HepG2 (cell line): ENCODE data around the gene EGFR. TPM values are rescaled to one million over a fixed set of nuclear protein-coding genes. Genes with fewer than 3 reads are reported as not detected.
A peak's percentile ranks its signal among the peaks of the same experiment; 100 is the strongest.

Source experiments
- CBX2 ChIP-seq, 2 experiments: fragments of 200-600 bp in 1 of 2; sonication (generic); formaldehyde crosslinking in 1 of 2; IDR thresholded peaks; 2 replicates each; pipeline versions ENCODE4 v1.7.0 to v1.8.1; 2018 to 2022; ENCODE audit warnings: low read depth in 2 of 2, low read length in 1 of 2, mild to moderate bottlenecking in 1 of 2, missing genetic modification reagents in 1 of 2
- FOSL2 ChIP-seq: sonication (generic); formaldehyde crosslinking; IDR thresholded peaks from 2 replicates; pipeline ENCODE4 v1.4.0; 2020; ENCODE audit warnings: missing genetic modification reagents
- HMG20B ChIP-seq: conservative IDR thresholded peaks from 2 replicates; pipeline ENCODE4 v1.6.1; 2016; ENCODE audit warnings: missing genetic modification reagents, missing compliant biosample characterization
- HOXA3 ChIP-seq: sonication (generic); formaldehyde crosslinking; IDR thresholded peaks from 2 replicates; pipeline ENCODE4 v1.5.0; 2020; ENCODE audit warnings: missing genetic modification reagents
- KAT8 ChIP-seq: IDR thresholded peaks from 2 replicates; pipeline ENCODE4 v1.6.1; 2016; ENCODE audit warnings: missing genetic modification reagents, missing compliant biosample characterization
- KDM2A ChIP-seq: sonication (generic); formaldehyde crosslinking; IDR thresholded peaks from 2 replicates; pipeline ENCODE4 v1.4.0; 2020; ENCODE audit warnings: low read depth, missing genetic modification reagents, borderline replicate concordance
- MED13 ChIP-seq: sonication (generic); formaldehyde crosslinking; IDR thresholded peaks from 2 replicates; pipeline ENCODE4 v1.5.0; 2020; ENCODE audit warnings: missing genetic modification reagents
- NFKB2 ChIP-seq: sonication (generic); formaldehyde crosslinking; IDR thresholded peaks from 2 replicates; pipeline ENCODE4 v1.4.0; 2020; ENCODE audit warnings: missing genetic modification reagents, borderline replicate concordance
- NKX3-1 ChIP-seq: sonication (generic); formaldehyde crosslinking; IDR thresholded peaks from 2 replicates; pipeline ENCODE4 v1.5.0; 2020; ENCODE audit warnings: missing genetic modification reagents
- NONO ChIP-seq, 2 experiments: fragments of 450-650 bp in 1 of 2; sonication (generic) in 1 of 2; formaldehyde crosslinking in 1 of 2; IDR thresholded peaks in 1 of 2; conservative IDR thresholded peaks in 1 of 2; 2 replicates each; pipeline versions ENCODE4 v1.6.1 to v1.8.0; 2017 to 2022; ENCODE audit warnings: mild to moderate bottlenecking in 1 of 2, missing genetic modification reagents in 1 of 2, moderate library complexity in 1 of 2
- RFXAP ChIP-seq: sonication (generic); formaldehyde crosslinking; IDR thresholded peaks from 2 replicates; pipeline ENCODE4 v1.4.0; 2020; ENCODE audit warnings: missing genetic modification reagents, borderline replicate concordance
- SOX6 ChIP-seq, 2 experiments: fragments of 450-650 bp in 1 of 2; sonication (generic) in 1 of 2; formaldehyde crosslinking in 1 of 2; IDR thresholded peaks; 2 replicates each; pipeline versions ENCODE4 v1.4.0 to v1.6.1; 2017 to 2020; ENCODE audit warnings: antibody characterized with exemption in 1 of 2, mild to moderate bottlenecking in 1 of 2, missing genetic modification reagents in 1 of 2
- TEAD2 ChIP-seq: sonication (generic); formaldehyde crosslinking; IDR thresholded peaks from 2 replicates; pipeline ENCODE4 v1.9.0; 2021; ENCODE audit warnings: missing genetic modification reagents
- ZNF138 ChIP-seq: sonication (generic); formaldehyde crosslinking; IDR thresholded peaks from 2 replicates; pipeline ENCODE4 v1.5.0; 2020; ENCODE audit warnings: mild to moderate bottlenecking, low read depth, missing genetic modification reagents
- ZNF441 ChIP-seq: sonication (generic); formaldehyde crosslinking; IDR thresholded peaks from 2 replicates; pipeline ENCODE4 v1.7.0; 2021; ENCODE audit warnings: missing genetic modification reagents, borderline replicate concordance
- ZNF782 ChIP-seq: sonication (generic); formaldehyde crosslinking; IDR thresholded peaks from 2 replicates; pipeline ENCODE4 v1.4.0; 2020; ENCODE audit warnings: missing genetic modification reagents, mild to moderate bottlenecking, borderline replicate concordance
- polyA plus RNA-seq, 8 experiments: library from polyadenylated mRNA; depleted of rRNA in 3 of 8; stranded (reverse) in 7 of 8; unstranded in 1 of 8; fragments of >200 nt; fragmentation: Illumina TruSeq in 4 of 8; extraction: Trizol in 4 of 8; gene quantifications; 2 replicates each; pipeline versions ENCODE4 v1.2.1 to v1.2.3, GENCODE V29; 2011 to 2016; ENCODE audit warnings: low read depth in 4 of 8, missing spikeins in 1 of 8, mixed read lengths in 1 of 8; ENCODE audit not compliant: insufficient read depth in 1 of 8
- total RNA-seq, 5 experiments: library from RNA; depleted of rRNA; stranded (reverse); fragments of >200 nt; fragmentation: Illumina TruSeq; extraction: Trizol; gene quantifications; 2 replicates each; pipeline ENCODE4 v1.2.3, GENCODE V29; 2016; ENCODE audit warnings: low read depth in 1 of 5
- TF ChIP-seq, protein P1 (sequence below): sonication (generic); formaldehyde crosslinking; IDR thresholded peaks from 2 replicates; pipeline ENCODE4 v1.5.0; 2020; ENCODE audit warnings: missing genetic modification reagents
- TF ChIP-seq, protein P2 (sequence below): sonication (generic); formaldehyde crosslinking; IDR thresholded peaks from 2 replicates; pipeline ENCODE4 v1.4.0; 2020; ENCODE audit warnings: missing genetic modification reagents, borderline replicate concordance
- TF ChIP-seq, protein P3 (sequence below): sonication (generic); formaldehyde crosslinking; conservative IDR thresholded peaks from 2 replicates; pipeline ENCODE4 v1.4.0; 2020; ENCODE audit warnings: missing genetic modification reagents

Gene EGFR
- total and polyA plus RNA-seq, 2 of the 13 experiments (the other 11 are each of a cell fraction or from before 2014, with no cell fraction given), result 7.0 to 10.0 TPM

DNA sequence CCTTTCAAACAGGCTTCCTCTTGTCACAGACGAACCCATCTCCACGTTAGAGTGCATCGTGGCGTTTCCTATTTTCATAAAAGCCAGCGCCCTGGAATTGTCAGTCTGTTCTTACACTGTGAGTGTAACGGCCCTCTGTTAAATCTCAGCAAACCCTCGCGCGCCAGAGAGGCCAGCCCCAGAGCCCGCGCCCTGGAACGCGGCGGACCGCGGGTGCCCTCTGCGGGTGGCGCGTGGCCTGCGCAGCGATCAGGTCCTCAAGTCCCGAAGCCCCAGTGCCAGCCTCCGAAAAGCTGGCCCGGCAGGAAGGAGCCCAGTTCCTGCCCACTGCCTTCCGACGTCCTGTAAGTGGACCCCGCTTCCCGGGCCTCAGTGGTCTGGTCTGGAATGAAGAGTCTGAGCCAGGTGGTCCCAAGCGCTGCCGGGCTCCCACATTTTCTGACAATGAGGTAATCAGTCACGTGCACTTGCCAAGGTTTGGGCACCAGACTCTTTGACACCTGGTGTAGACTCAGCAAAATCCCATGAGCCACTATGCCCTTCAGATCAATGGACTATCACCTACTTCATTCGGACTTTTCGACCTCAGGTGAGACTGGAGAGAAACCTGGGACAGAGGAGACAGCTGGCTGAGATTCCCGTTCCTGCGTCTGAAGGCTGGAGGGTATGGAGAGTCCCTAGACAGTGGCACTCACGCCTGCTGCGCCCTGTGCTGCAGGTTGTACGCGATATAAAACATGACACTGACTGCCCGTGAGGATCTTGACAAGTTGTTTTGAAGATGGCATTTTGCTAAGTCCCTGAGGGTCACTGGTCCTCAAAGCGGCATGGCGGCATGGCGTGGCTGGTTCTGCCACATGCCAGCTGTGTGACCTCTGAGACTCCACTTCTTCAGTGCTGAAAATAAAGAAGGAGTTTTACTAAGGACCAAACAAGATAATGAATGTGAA, 237.0 kb downstream of the EGFR start (continued):
- TF ChIP-seq KDM2A (CRISPR knock-in tag) (peak; percentile 75), MED13 (0 out of 2 replicates have a peak, but pooled peaks have one; percentile 42), NONO (IDR thresholded peaks at IDR 0.05) (no peak), NONO (CRISPR knock-in tag; conservative IDR thresholded peaks at IDR 0.05) (0 out of 2 replicates have a peak, but pooled peaks have one; percentile 27), HOXA3 (CRISPR knock-in tag) (peak; percentile 58; the same call in 1 of the 2 replicates), NKX3-1 (CRISPR knock-in tag) (0 out of 2 replicates have a peak, but pooled peaks have one; percentile 26), HMG20B (peak; percentile 89), KAT8 (CRISPR knock-in tag) (peak; percentile 23; the same call in 1 of the 2 replicates), TEAD2 (CRISPR knock-in tag) (no peak), ZNF441 (CRISPR knock-in tag) (no peak), ZNF138 (CRISPR knock-in tag) (0 out of 2 replicates have a peak, but pooled peaks have one; percentile 59), RFXAP (0 out of 2 replicates have a peak, but pooled peaks have one; percentile 49), CBX2 (IDR thresholded peaks at IDR 0.05; ENCODE audit: low read depth, low read length) (no peak), CBX2 (CRISPR knock-in tag; IDR thresholded peaks at IDR 0.05; ENCODE audit: low read depth) (no peak), FOSL2 (CRISPR knock-in tag) (peak; percentile 34; the same call in 1 of the 2 replicates), ZNF782 (no peak), NFKB2 (CRISPR knock-in tag) (0 out of 2 replicates have a peak, but pooled peaks have one; percentile 10), SOX6 (IDR thresholded peaks at IDR 0.05) (no peak), SOX6 (CRISPR knock-in tag; IDR thresholded peaks at IDR 0.05) (0 out of 2 replicates have a peak, but pooled peaks have one; percentile 8)
- TF ChIP-seq, protein P1, sequence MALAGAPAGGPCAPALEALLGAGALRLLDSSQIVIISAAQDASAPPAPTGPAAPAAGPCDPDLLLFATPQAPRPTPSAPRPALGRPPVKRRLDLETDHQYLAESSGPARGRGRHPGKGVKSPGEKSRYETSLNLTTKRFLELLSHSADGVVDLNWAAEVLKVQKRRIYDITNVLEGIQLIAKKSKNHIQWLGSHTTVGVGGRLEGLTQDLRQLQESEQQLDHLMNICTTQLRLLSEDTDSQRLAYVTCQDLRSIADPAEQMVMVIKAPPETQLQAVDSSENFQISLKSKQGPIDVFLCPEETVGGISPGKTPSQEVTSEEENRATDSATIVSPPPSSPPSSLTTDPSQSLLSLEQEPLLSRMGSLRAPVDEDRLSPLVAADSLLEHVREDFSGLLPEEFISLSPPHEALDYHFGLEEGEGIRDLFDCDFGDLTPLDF (CRISPR knock-in tag), result peak; percentile 72
- TF ChIP-seq, protein P2, sequence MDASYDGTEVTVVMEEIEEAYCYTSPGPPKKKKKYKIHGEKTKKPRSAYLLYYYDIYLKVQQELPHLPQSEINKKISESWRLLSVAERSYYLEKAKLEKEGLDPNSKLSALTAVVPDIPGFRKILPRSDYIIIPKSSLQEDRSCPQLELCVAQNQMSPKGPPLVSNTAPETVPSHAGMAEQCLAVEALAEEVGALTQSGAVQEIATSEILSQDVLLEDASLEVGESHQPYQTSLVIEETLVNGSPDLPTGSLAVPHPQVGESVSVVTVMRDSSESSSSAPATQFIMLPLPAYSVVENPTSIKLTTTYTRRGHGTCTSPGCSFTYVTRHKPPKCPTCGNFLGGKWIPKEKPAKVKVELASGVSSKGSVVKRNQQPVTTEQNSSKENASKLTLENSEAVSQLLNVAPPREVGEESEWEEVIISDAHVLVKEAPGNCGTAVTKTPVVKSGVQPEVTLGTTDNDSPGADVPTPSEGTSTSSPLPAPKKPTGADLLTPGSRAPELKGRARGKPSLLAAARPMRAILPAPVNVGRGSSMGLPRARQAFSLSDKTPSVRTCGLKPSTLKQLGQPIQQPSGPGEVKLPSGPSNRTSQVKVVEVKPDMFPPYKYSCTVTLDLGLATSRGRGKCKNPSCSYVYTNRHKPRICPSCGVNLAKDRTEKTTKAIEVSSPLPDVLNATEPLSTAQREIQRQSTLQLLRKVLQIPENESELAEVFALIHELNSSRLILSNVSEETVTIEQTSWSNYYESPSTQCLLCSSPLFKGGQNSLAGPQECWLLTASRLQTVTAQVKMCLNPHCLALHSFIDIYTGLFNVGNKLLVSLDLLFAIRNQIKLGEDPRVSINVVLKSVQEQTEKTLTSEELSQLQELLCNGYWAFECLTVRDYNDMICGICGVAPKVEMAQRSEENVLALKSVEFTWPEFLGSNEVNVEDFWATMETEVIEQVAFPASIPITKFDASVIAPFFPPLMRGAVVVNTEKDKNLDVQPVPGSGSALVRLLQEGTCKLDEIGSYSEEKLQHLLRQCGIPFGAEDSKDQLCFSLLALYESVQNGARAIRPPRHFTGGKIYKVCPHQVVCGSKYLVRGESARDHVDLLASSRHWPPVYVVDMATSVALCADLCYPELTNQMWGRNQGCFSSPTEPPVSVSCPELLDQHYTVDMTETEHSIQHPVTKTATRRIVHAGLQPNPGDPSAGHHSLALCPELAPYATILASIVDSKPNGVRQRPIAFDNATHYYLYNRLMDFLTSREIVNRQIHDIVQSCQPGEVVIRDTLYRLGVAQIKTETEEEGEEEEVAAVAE (CRISPR knock-in tag), result no peak
- TF ChIP-seq, protein P3, sequence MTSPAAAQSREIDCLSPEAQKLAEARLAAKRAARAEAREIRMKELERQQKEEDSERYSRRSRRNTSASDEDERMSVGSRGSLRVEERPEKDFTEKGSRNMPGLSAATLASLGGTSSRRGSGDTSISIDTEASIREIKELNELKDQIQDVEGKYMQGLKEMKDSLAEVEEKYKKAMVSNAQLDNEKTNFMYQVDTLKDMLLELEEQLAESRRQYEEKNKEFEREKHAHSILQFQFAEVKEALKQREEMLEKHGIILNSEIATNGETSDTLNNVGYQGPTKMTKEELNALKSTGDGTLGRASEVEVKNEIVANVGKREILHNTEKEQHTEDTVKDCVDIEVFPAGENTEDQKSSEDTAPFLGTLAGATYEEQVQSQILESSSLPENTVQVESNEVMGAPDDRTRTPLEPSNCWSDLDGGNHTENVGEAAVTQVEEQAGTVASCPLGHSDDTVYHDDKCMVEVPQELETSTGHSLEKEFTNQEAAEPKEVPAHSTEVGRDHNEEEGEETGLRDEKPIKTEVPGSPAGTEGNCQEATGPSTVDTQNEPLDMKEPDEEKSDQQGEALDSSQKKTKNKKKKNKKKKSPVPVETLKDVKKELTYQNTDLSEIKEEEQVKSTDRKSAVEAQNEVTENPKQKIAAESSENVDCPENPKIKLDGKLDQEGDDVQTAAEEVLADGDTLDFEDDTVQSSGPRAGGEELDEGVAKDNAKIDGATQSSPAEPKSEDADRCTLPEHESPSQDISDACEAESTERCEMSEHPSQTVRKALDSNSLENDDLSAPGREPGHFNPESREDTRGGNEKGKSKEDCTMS (CRISPR knock-in tag), result no peak
